HG03342 (cell line): ENCODE data around the gene PDE8A.

Experiments used
- ATAC-seq: cut with Tn5 transposase; IDR thresholded peaks from one replicate; pipeline ENCODE4 v1.9.1; 2021; ENCODE audit warnings: mild to moderate bottlenecking, moderate library complexity; ENCODE audit not compliant: unreplicated experiment

PDE8A gene

DNA sequence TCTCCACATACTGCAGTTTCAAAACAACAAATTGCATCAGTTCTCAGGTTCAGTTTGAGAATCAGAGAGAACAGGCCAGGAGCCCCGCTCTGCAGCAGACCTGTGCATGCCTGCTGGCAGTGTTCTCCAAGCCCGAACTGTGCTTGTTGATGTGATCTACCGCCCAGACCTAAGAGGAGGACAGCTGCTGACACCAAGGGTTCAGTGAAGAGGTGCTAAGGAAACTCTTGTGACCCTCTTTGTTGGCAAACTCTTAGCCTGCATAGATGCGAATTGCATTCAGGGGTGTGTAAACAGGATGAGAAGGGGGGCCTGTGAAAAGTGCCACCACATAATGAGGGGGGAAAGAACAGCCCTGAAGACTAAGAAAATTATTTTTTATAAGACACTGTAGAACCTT is 89.8 kb downstream of the PDE8A start:
- no peak for ATAC-seq

DNA sequence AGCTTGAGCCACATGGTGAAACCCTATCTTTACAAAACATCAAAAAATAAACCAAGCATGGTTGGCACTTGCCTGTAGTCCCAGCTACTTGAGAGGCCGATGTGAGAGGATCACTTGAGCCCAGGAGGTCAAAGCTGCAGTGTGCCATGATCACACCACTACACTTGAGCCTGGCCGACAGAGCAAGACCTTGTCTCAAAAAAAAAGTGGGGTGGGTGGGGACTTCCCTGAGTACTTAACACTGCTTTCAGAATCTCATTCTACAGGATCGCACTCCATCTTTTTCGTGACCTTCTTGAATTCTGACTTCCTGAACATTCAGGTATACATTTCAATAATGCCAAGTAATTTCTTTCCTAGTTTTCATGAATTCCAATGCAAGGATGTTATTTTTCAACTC is 91.3 kb downstream of the PDE8A start:
- ATAC-seq = no peak

DNA sequence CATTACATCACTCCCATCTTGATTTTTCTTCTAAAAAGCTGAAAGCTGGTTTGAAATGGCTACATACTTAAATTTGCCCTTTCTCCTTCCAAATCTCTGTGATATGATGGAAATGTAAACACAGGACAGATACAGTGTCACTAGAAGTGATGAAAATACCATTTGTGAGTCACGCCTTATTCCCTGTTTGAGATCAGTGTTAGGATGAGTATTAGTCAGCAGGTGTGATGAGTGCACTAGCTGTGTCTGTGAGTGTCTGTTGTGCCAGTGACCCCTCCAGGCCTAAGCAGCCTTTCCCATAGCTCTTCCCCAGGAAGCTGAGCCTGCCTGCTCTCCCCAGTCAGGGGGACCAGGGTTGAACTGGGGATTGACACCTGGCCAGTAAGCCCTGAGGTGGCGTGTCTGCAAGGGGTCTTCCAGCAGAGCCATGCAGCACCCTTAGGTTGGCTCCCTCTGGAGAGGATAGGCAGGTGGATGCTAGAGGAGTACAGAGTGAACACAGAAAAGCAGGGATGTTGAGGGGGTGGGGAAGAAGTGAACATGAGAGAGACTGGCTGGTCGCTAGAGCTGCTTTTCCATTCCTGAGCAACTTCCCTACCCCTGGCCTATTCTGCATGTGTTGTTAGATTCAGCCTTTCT is 92.0 kb downstream of the PDE8A start:
- no peak for ATAC-seq

DNA sequence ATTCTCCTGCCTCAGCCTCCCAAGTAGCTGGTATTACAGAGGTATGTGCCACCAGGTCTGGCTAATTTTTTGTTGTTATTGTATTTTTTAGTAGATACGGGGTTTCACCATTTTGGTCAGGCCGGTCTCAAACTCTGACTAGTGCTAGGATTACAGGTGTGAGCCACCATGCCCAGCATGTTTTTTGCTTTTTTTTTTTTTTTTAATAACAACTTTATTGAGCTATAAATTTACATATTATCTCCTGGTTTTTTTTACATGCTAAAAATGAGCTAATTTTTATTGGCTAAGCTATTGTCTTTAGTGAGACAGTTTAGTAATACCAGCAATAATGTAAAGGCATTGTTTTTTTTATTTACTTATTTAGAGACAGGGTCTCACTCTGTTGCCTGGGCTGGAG is 105.2 kb downstream of the PDE8A start:
- no peak for ATAC-seq

DNA sequence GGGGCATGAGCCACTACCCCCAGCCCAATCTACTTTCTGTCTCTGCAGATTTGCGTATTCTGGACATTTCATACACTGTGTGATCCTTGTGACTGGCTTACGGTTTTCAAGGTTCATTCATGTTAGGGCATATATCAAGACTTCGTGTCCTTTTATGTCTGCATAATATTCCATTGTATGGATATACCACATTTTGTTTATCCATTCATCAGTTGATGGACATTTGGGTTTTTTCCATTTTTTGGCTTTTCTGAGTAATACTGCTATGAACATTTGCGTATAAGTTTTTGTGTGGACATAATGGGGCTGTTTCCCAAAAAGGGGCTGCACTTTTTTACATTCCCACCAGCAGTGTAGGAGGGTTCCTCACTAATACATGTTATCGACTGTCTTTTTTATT is 106.6 kb downstream of the PDE8A start:
- no peak for ATAC-seq

DNA sequence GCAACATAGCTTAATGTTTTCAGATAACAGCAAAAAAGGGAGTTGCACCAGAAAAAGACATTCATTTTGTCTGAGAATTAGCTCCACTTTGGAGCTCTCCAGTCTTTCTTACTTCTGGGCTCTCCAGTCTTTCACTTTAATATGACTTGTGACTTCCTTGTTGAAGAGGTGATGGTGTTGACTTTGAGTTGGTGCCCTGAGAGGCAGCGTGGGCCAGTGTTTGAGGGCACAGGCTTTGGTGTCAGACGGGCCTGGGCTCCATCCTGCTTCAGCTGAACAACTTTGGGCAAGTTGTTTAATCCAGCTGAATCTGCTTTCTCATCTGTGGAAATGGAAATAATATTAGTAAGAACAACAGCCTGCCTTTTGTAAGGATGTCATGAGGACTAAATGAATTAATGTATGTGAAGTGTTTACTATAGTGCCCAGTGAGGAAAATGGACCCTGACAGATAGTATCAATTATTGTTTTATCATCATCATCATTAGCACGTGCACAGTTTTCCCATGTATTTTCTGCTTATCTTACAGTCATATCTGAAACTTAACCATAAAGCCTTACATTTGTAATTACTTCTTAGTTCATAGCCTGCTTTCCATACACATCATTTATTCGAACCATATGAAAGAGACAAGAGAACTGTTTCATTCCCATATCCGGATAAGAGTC is 108.4 kb downstream of the PDE8A start:
- ATAC-seq = no peak

DNA sequence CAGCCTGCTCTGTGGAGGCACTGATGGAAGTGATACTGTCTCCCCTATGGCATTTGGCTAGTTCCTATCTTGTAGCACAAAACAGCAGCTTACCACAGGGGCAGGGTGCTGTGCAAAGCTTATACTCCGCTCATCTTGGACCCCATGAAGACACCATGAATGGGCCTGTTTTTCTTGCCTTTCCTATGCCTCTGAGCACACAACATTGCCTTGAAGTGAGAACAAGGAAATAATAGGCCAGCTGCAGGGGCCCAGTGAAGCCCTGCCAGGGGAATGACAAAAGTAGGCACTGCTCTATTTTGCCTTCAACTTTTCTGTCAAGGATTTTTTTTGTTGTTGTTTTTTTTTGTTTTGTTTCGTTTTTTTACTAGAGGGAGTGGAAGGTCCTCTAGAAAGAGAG is 110.3 kb downstream of the PDE8A start:
- ATAC-seq = no peak

DNA sequence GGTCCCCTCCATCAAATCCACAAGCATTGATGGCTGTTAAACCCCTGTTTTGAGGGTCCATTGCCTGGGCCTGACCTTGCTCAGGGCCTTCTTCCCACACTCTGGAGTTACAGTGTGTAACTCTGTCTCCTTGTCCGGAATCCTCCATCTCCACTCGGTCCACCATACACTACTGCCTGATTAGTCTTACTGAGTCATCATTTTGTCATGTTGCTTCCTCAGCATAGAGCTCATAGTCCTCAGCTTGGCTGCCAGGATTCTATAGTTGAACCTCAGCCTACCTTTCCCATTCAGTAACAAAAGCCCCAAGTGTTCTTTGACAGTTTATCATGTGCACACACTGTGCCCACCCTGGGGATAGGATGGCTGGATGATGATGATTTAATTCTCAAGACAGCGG is 113.0 kb downstream of the PDE8A start:
- ATAC-seq = no peak

DNA sequence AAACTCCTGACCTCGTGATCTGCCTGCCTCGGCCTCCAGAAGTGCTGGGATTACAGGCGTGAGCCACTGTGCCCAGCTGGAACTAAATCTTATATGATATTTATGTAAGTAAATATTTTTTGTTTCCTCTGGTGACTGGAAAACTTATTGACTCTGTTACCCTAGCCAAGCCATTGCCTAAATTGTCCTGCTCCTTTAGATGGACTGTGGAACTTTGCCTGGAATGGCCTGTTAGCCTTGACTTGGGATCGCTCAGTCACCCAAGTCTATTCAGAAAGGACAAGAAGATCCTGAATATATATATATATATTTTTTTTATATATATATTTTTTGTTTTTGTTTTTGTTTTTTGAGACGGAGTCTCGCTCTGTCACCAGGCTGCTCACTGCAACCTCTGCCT is 113.9 kb downstream of the PDE8A start:
- ATAC-seq = no peak

DNA sequence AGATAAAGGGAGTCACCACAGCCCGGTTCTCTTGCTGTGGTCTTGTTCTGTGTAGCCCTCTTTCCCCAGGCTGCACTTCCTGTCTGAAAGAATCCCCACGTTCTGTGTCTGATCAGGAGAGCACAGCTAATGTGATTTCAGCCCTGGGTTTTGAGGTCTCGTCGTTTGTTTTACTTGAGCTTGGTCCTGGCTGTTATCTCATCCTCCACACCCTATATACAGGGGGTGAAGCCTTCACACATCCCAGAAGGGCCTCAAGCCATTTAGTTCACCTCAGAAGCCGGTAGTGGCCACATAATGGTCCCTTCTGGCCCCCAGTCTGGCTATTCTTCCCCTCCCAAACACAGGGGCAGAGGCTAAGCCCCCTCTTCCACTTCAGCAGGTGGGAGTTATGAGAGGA is 115.6 kb downstream of the PDE8A start:
- ATAC-seq = no peak

DNA sequence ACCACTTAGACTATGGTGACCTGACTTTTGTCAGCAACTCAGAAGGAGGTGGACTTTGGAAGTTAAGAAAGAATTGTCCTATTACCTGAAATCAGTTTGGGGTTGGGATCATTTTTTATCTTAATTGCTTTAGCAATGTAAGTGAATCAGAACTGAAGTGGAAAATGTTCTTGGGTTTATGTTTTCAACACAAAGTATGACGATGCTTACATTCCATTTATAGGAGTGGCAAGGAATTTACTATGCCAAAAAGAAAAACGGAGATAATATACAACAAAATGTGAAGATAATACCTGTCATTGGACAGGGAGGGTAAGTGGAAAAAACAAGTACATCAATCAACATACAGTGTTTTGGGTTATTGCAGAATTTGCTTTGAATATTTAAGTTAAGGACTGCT is 116.1 kb downstream of the PDE8A start:
- ATAC-seq = no peak

DNA sequence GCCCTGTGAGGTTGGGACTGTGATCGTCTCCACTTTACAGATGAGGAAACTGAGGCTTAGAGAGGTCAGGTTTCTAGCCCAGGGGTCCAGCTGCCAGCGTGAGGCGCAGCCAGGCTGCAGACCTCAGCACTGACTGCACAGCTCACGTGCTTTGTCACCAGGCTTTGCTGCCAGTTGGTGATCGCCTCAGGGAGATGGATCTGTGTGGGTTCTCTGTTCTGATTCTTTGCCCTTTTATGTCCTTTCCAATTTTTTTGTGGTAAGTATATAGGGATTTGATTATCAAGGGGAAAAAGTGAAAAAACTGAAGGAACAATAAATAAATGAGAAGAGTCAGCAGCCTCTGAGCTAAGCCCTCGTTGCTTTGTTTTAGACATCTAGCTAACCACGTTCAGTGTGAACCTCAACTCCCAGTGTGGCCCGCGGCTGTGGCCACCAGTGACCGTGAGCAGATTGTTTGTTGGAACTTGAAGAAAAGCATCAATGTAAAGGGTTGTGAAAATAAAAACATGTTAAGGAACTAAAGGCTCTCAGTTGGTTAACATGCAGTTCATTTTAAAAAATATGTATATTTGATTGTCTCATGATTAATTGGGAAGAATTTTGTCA is 117.6 kb downstream of the PDE8A start:
- no peak for ATAC-seq

DNA sequence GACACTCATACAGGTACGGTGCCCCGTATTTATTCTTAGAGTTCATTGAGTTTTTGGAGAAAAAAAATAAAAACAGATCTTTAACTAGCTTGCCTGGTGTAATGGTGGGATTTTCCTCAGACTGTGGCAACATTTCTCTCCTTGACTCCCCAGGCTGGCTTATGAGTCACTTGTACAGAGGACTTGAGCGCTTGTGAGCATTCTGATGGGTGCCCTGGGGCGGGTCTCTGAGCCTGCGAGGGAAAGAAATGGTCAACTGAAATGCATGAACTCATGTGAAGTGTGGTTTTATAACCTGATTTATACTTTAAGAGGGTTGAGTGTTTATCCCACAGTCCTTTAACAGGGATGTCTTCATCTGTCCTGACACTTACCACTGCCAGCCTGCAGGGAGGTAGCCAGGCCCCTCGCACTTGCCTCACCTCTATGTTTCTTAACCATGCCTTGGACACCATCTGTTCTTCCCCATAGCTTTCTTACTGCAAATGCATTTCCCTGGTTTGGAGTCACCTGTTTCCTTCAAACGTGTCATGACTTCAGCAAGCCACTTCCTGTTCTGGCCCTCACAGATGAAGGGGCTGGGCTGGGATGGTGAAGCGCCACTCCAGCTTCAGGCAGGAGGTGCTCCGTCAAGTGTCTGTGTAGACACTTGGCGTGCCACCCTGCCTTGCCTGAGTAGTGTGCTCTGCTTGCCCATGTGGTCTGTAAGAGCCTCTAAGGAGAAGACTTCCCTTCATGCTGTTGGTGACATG is 118.7 kb downstream of the PDE8A start:
- no peak for ATAC-seq

DNA sequence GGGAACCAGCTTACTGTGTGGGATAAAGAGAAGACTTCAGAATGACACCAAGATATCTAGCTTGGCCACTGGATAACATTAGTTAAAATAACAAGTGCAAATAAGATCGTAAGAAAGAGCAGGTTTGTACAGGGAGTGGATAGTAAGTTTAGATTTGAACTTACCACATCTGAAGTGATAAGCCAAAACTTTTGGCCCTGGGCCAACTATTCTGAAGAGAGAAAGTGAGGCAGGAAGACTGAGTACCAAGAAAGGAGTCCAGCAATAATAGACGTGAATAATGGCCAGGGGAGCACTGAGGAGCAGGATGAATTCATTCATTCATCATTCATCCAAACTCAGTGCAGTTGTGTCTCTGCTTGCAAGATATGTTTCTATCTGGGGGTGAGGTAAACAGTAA is 122.9 kb downstream of the PDE8A start:
- no peak for ATAC-seq

DNA sequence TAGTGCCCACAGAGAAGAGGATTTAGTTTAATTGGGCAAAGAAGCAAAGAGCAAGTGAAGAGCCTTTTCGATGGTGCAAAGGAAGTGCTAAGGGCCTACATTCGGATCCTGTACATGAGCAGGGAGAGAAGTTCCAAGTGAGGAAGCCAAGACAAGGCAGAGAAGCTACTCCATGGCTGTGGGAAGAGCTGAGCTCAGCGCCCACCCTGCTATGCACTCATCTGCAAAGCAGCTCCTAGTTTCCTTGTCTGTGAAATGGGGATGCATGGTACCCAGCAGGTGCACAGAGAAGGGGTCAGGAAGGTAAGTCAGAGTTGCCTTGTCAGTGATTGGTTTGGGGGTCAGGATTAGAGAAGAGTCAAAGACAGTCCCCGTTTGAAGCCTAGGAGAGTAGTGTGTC is 126.5 kb downstream of the PDE8A start:
- no peak for ATAC-seq

DNA sequence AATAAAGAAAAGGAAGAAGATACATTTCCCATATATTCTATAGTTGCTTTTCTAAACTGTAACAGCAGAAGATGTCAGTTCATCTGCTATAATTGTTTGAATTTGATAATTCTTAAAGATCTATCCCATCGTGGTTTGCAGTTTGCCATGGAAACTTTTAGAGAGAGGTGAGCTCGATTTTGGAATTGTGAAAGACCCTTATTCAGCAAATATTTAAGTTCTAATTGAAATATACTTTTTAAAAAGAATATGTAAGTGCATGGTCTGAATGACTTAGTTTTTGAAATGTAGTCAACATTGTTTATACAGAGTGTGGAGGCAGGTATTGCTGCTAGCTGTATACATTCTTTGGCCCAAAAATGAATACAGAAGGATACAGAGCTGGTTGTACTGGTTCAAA is 127.7 kb downstream of the PDE8A start:
- no peak for ATAC-seq

DNA sequence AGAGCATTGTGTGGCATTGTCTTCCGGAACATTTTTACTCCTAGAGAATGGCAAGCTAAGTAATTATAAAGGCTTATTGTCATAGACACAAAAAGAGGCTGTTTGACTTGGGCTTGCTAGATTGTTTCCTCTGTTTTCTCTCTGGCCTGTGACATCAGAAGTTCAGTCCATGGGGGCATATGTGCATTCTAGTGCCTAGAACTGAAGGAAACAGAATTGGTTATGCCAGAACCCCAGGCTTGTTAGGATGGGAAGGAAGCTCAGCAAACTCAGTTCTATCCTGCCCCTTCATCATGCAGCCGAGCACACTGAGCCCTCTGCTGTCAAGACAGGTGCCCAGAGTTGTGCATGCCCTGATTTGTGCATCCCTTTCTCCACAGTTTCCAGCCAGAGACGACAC is 131.3 kb downstream of the PDE8A start:
- no peak for ATAC-seq

DNA sequence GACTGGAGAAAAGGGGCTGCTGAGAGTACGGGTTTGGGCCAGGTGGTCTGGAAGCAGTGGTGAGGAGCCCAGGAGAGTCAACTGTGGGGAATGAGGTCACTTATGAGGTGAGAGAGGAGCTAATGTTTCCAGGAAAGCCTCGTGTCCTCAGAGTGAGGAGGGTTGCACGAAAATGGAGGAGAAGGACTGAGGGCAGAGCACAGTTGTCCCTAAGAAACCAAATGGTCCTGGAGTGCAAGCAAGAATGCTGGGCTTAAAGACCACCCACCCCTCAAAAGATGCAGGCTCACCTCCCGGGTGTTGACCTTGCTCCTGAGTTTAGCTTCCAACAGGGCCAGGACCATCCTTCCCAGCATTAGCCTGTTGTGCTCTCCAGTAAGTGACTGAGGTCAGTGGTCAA is 133.2 kb downstream of the PDE8A start:
- ATAC-seq = no peak

DNA sequence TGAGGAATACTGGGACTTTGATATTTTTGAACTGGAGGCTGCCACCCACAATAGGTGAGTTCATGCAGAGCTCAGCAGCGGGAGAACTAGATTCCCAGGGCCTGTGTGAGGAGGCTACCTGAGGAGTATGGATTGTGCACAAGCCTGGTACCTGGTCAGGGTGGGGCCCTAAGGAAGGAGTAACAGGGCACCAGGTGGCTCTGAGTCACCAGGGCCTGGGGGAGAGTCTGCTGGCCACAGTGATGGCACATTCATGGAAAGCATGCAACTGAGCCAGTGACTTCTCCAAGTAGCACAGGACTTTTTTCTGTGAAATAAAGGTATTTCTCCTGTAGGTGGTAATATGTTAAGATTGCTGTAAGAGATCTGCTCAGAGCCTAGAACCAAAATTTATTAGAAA is 134.4 kb downstream of the PDE8A start:
- no peak for ATAC-seq

DNA sequence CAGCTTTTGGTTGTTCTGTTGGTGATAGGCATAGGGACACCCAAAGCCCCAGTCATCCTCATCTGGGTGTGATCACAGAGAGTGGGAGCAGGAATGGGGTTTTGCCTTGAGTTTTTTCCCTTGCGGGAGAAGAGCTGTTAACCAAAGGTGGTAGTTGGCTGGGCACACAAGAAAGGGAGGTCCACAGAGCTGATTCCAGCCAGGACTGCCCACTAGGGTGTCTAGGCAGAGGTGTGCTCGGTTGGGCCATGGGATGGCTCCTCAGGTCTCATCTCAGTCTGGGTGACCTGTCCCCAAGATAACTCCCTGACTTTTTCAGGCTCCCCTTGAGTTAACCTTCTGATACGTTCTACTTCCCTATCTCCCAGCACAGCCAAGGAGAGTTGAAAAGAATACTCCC is 134.8 kb downstream of the PDE8A start:
- ATAC-seq = no peak

DNA sequence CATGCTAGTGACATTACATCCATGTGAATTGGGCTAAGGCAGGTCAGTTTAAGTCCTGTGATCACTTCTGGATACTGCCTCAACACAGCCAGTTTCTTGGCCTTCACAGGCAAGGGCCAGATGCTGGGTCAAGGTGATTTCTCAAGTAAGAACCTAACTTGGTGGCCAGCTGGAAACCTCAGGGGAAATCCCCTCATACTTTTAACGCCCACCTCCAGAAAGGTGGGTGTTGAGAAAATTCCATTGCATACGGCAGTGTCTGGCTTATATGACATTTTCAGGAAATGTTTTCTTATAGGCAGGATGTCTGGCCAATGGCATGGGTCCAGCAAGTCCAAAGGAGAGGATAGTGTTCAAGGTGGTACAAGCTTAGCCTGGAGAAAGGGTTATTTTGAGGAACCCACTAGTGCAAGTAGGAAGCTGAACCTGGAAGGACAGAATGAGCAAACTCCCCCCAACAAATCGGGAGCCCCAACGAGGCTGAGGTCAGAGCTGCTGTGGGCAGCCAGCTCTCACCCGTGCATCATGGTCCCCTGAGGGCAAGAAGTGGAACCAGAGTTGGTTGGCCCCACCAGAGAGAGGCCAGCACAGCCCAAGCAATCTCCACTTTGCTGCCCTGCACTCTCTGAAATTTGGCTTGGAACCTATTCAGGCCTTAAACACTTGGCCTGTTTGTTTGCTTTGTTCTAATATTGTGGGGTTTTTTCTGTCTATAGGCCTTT is 135.4 kb downstream of the PDE8A start:
- no peak for ATAC-seq
